Tibial artery (tissue), 4 donors: Measurements from ENCODE around the gene IFNGR2.
"Not testable (repeated sequence)": the region's sequence is repeated elsewhere in the genome, so short reads cannot be mapped to it uniquely, and the experiment has no call there.

Experiments
- DNase-seq, 2 donors: peaks; one replicate each; pipeline ENCODE4 v3.0.0-alpha.2; 2019
- H3K27ac ChIP-seq, 2 donors: fragments of 200-600 bp; sonication (generic) in 1 of 2; 1 replicate in 1 of 2; 2 replicates in 1 of 2; pipeline ENCODE4 v1.5.1; 2018 to 2019; ENCODE audit warnings: mild to moderate bottlenecking in 1 of 2
- H3K27me3 ChIP-seq, 2 donors: fragments of 200-600 bp; sonication (generic) in 1 of 2; one replicate each; pipeline versions ENCODE4 v1.5.1 to v1.6.0; 2016 to 2019
- H3K36me3 ChIP-seq, 3 donors: fragments of 200-600 bp; sonication (generic) in 2 of 3; one replicate each; pipeline ENCODE4 v1.5.1; 2016 to 2019; ENCODE audit warnings: mild to moderate bottlenecking in 2 of 3
- H3K4me1 ChIP-seq, 4 donors: fragments of 200-600 bp; sonication (generic) in 2 of 4; 1 replicate in 3 of 4; 2 replicates in 1 of 4; pipeline ENCODE4 v1.5.1; 2016 to 2019
- H3K4me3 ChIP-seq, 2 donors: fragments of 200-600 bp; sonication (generic) in 1 of 2; 1 replicate in 1 of 2; 2 replicates in 1 of 2; pipeline ENCODE4 v1.5.1; 2018 to 2019; ENCODE audit warnings: mild to moderate bottlenecking in 2 of 2
- H3K9me3 ChIP-seq, 3 donors: fragments of 200-600 bp; sonication (generic) in 1 of 3; one replicate each; pipeline ENCODE4 v1.5.1; 2016 to 2019
- intact Hi-C: fragments of 100-400 bp; cut with DNase I; formaldehyde crosslinking; loops from one replicate; pipeline ENCODE4 v1.15.0; 2023; ENCODE audit warnings: low total_unique reads
- TF ChIP-seq, protein P1 (sequence below), 2 experiments: fragments of 200-600 bp in 1 of 2; fragments of 450-650 bp in 1 of 2; IDR thresholded peaks; one replicate each; pipeline ENCODE4 v1.5.1; 2017 to 2019; ENCODE audit warnings: antibody characterized with exemption in 2 of 2, mild to moderate bottlenecking in 1 of 2, moderate library complexity in 1 of 2

The IFNGR2 gene

DNA sequence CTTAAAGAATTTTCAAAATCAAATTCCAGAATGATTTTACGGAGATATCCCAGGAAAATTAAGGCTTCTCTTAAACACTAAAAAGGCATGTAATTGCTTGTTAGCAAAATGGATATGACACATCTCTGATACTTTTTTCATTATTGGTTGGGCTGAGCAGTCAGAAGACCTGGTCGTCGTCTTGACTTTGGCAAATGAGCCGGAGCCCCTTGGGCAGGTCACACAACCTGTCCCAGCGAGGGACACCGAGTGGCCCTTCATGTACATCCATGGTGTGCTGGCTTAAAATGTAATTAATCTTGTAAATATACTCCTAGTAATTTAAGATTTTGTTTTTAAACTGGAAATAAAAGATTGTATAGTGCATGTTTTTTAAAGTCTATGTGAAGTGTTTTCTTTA lies 33.9 kb downstream of the IFNGR2 start:
- TF ChIP-seq, protein P1, sequence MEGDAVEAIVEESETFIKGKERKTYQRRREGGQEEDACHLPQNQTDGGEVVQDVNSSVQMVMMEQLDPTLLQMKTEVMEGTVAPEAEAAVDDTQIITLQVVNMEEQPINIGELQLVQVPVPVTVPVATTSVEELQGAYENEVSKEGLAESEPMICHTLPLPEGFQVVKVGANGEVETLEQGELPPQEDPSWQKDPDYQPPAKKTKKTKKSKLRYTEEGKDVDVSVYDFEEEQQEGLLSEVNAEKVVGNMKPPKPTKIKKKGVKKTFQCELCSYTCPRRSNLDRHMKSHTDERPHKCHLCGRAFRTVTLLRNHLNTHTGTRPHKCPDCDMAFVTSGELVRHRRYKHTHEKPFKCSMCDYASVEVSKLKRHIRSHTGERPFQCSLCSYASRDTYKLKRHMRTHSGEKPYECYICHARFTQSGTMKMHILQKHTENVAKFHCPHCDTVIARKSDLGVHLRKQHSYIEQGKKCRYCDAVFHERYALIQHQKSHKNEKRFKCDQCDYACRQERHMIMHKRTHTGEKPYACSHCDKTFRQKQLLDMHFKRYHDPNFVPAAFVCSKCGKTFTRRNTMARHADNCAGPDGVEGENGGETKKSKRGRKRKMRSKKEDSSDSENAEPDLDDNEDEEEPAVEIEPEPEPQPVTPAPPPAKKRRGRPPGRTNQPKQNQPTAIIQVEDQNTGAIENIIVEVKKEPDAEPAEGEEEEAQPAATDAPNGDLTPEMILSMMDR (IDR thresholded peaks at IDR 0.05) = no peak
- peaks cover 45 to 71% (median 59%) of the 10 kb centered on the region in 3 donors for H3K36me3 ChIP-seq
- no peaks in the 10 kb centered on the region for H3K27me3 ChIP-seq
- H3K4me1 ChIP-seq = peaks cover 4 to 35% (median 21%) of the 10 kb centered on the region in 4 donors
- H3K9me3 ChIP-seq = no peaks in the 10 kb centered on the region
- H3K27ac ChIP-seq = peak overlapping the region in 1 of 2 donors; percentile 78
- no peak overlapping the region for H3K4me3 ChIP-seq
- DNase-seq = no peak
- intact Hi-C loops = loop anchor here (5.0 kb wide), 1 partner anchor 35 kb away; the partner anchor contains the start of gene IFNGR2

GRCh38 chr21:33441489-33442477 lies 38.6 kb downstream of the IFNGR2 start:
- H3K9me3 ChIP-seq = no peaks in the 10 kb centered on the region
- H3K36me3 ChIP-seq = peaks cover 25 to 43% (median 33%) of the 10 kb centered on the region in 3 donors
- H3K27me3 ChIP-seq = no peaks in the 10 kb centered on the region
- peak overlapping the region; percentile 50 to 63 for H3K27ac ChIP-seq
- peak; percentile 47 to 78 for DNase-seq
- no peak overlapping the region for H3K4me3 ChIP-seq
- TF ChIP-seq, protein P1 (IDR thresholded peaks at IDR 0.05) = no peak
- intact Hi-C loops = loop anchor here (5.0 to 10.0 kb wide), 2 partner anchors 79 to 607 kb away; no protein-coding TSS in a partner anchor
- peaks cover 0 to 20% (median 7%) of the 10 kb centered on the region in 4 donors for H3K4me1 ChIP-seq

DNA sequence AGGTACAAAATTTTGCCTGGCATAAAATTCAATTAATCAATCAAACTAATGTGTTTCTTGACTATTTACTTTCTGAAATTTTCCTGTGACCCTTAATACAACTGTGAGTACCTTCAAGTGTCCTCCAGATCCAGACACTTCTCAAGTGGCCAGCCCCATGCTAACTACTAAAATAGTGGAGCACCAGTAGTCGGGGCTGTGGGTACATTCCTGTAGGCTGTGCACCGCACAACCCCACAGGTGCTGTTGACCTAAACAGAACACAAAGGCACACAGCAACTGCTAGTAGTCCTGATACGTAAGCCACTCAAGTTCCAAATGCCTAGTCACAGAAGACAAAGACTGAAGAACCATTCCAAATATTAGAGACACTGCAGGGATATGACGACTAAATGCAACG lies 40.0 kb downstream of the IFNGR2 start:
- Histone ChIP-seq H3K4me3 (no peak overlapping the region), H3K9me3 (no peaks in the 10 kb centered on the region), H3K27ac (no peak overlapping the region), H3K27me3 (no peaks in the 10 kb centered on the region), H3K36me3 (peaks cover 22 to 40% (median 30%) of the 10 kb centered on the region in 3 donors), H3K4me1 (peaks cover 0 to 20% (median 7%) of the 10 kb centered on the region in 4 donors)
- intact Hi-C loops = loop anchor here (5.0 to 10.0 kb wide), 2 partner anchors 81 to 608 kb away; no protein-coding TSS in a partner anchor
- TF ChIP-seq, protein P1 (IDR thresholded peaks at IDR 0.05) = no peak
- no peak for DNase-seq

- H3K27me3 ChIP-seq = no peaks in the 10 kb centered on the region
- intact Hi-C loops = loop anchor here (5.0 to 10.0 kb wide), 2 partner anchors 82 to 610 kb away; no protein-coding TSS in a partner anchor
- no peak for DNase-seq
- peak overlapping the region in 1 of 2 donors; percentile 3 for H3K27ac ChIP-seq
- peaks cover 0 to 20% (median 7%) of the 10 kb centered on the region in 4 donors for H3K4me1 ChIP-seq
- TF ChIP-seq, protein P1 (IDR thresholded peaks at IDR 0.05) = no peak
- H3K36me3 ChIP-seq = peaks cover 23 to 40% (median 25%) of the 10 kb centered on the region in 3 donors
- H3K4me3 ChIP-seq = no peak overlapping the region
- no peaks in the 10 kb centered on the region for H3K9me3 ChIP-seq
Observed at GRCh38 chr21:33444499-33444898, 41.3 kb downstream of the IFNGR2 start.

DNA sequence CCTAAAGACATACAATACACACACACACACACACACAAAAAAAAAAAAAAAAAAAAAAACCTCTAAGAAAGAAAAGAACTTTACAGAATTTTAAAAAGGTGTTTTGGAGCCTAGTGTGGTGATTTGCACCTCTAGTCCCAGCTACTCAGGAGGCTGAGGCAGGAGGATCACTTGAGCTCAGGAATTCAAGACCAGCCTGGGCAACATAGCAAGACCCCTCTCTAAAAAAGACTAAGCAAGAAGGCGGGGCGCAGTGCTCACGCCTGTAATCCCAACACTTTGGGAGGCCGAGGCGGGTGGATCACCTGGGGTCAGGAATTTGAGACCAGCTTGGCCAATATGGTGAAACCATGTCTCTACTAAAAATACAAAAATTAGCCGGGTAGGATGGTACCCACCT lies 43.4 kb downstream of the IFNGR2 start:
- H3K4me3 ChIP-seq, H3K9me3 ChIP-seq, H3K27ac ChIP-seq, H3K27me3 ChIP-seq, DNase-seq: not testable (repeated sequence)
- Histone ChIP-seq H3K36me3 (peaks cover 25 to 44% (median 30%) of the 10 kb centered on the region in 3 donors), H3K4me1 (peaks cover 0 to 16% (median 7%) of the 10 kb centered on the region in 4 donors)
- intact Hi-C loops = loop anchor here (5.0 to 10.0 kb wide), 2 partner anchors 244 to 612 kb away; no protein-coding TSS in a partner anchor
